GM21723 (cell line): Measurements from ENCODE around the gene SYTL3.
"Not testable (repeated sequence)": the region's sequence is repeated elsewhere in the genome, so short reads cannot be mapped to it uniquely, and the experiment has no call there.

Experiments used
- ATAC-seq: cut with Tn5 transposase; IDR thresholded peaks from one replicate; pipeline ENCODE4 v1.9.1; 2021; ENCODE audit warnings: mild to moderate bottlenecking, moderate library complexity; ENCODE audit not compliant: unreplicated experiment

SYTL3 gene

DNA sequence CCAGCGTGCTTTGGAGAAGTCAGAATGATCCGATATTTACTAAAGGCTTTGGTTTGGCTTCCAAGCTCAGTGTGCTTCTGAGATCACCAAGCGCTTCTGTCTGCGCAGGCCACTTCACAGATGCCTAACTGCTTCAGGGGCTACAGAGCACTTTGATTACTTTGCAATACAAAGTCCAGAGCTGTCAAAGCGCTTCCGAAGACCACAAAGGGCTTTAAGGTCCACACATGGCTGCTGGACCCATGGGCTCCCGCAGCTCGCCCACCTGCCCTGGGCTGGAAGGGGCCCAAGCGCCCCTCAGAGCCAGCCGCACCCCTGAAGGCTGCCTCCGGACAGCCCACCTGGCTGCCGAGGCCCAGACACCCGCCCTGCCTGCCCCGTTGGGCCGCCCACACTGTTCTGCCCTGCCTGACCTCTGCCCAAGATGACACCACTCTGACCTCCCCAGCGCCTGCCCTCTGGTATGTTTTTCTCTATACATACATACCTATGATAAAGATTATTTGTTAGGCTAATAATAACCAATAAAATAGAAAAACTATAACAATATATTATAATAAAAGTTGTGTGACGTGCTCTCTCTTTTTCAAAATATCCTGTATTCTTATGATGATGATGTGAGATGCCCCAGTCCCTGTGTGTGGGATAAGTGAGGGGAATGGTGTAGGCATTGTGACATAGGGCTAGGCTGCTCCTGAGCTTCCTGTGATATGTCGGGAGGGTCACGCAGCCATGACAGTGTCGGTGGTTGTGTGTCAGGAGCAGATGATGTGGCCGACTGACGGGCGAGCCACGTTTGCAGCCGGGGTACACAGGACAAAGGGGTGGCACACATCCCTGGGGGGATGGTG lies 27.9 kb upstream of the SYTL3 start:
- no peak for ATAC-seq

DNA sequence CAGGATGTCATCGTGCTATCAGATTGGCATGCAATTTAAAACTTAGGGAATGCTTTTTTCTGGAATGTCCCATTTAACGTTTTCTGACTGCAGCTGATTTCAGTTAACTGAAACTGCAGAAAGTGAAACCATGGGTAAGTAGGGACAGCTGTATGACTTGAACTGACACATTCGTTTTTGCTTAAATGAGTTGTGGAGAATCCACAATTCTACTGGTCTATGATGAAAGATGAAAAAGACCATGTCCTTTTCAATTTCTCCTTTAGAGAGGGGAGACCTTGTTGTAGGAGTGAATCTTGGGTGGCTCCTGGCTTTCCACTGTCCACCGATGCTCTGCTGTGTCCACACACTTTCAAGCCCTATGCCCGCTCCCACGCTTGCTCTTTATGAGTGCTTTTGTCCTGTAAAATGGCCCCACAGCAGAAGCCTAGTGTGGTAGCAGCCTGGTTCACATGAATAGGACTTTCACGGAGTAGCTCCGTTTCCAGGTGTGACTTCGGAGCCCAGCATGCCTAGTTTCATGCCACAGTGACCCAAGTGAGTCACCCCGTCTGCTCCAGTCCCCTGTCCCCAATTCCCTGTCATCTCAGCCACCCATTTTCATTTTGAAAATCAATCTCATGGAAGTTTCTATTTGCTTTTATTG lies 27.2 kb upstream of the SYTL3 start:
- ATAC-seq, result no peak

DNA sequence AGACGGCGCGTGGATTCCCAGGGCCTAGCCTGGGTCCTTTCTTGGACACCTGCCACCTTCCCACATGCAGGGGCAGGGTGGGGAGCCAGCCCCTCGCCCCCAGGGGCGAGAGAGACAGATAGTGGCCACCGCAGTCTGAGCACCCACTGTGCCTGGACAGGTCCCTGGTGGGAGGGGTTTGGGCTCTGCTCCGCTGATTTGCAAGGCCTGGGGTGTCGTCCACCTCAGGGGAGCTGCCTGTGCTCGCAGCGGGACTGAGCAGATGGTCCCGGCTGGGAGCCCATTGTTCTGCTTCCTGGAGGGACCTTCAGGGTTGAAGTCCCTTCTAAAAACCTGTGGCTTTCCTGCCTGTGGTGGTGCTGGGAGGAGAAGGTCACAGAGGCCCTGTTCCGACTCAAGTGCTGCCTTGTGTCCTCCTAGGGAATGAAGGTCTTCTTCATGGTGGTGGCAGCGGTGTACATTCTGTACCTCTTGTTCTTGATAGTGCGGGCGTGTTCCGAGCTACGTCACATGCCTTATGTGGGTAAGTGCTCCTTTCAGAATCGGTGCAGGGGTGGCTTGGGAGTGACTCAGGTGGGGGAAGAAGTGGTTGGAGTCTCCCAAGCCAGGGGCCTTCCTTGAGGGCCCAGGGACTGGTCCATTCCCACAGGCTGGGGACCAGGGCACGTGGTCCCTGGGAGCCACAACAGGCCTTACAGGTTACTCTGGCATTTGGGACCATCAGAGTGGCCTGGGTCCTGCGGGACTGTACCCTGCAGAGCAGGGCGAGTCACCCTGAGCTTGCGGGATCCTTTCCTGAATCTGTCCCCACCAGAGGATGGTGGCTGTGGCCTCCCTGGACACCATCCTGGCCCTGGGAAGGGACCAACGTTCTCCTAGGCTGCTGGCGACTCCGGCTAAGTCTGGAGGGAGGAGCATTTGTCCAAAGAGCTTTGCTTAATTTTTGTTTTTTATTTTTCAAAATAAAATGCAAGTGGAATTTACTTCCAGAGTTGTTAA lies 24.9 kb upstream of the SYTL3 start:
- no peak for ATAC-seq

DNA sequence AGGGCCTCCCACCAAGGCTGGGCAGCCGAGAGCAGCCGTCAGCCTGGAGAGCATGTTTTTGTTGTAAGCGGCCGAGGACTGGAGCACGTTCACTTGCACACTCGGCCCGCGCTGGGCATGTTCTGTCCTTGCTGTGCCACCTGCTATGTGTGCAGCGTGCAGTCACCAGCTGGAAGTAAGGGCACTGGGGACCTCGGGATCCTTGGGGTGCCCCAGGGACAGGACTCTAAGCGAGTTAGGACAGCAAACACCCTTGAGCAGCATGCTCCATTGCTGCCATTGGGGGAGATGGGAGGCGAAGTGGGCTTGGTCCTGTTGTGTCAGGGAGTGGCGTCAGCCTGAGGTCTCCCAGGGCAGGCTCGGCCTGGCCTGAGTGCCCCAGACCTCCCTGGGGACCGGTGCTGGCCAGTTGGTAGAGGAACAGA lies 24.0 kb upstream of the SYTL3 start:
- no peak for ATAC-seq

DNA sequence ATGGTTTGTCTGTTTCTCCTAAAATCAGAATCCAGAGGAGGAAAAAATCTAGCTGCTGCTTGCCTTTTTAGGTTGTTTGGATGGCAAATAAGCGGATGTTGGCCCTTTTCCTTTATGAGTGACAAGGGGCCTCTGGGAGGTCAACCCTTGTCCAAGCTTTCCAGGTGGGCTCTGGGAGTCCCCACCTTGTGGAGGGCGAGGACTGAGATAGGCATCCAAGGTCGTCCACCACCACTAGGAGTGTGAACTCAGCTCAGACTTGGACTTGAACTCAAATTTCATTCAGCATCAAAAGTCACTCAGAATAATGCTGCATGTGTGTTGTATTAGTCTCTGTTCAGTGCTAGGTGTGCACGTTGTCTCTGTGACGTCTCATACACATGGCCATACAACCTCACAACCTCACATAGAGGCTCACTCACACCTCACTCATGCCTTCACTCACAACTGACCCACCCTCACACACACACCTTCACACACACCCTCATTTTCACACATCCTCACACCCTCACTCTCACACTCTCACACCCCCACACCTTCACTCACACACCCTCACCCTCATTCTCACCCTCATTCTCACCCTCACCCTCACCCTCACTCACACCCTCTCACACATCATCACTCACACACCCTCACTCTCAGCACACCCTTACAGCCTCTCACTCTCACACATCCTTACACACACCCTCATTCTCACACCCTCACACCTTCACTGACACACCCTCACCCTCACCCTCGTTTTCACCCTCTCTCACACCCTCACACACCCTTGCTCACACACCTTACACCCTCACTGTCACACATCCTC lies 23.3 kb upstream of the SYTL3 start:
- no peak for ATAC-seq

DNA sequence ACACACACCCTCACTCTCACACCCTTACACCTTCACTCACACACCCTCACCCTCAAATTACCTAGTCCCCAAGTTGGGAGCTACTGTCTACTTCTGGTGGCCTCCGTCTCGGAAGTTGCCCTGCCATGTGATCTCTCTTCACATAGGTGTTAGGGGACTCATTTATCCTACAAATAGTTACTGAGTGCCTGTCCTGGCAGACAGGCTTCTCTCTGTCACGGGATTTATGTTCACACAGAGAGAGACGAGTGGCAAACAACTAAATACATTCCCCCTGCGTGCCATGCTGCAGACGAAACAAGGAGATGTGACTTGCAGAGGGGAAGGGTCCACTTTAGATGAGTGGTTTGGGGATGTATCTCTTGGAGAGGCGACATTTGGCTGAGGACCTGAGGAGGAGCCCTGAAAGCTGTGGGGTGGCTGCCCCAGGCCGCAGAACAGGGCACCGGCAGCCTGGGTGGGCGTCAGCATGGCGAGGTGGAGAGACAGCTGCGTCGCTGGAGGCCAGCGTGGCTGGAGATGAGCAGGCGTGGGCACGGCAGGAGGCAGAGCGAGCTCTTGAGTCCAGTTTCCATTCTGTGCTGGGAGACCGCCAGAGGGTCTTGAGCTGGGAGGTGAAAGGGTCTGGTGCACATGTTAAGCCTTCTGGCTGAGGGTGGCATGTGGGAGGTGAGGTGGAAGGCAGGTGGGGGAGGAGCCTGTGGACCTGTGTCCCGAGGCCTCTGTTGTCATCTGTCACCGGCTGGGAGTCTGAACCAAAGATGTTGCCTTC lies 22.5 kb upstream of the SYTL3 start:
- no peak for ATAC-seq

DNA sequence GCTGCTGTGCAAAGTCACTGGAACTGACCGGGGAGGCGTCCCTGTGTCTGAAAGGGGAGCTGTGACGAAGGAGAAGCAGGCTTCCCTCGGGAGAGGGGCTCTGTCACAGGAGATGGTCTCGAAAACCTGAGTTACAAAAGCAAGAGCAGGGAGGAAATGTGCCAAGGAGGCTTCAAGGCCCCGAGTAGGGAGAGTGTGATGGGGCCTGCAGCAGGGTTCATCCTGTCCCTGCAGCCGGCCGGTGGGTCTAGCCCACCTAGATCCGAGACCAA lies 22.0 kb upstream of the SYTL3 start:
- ATAC-seq, result no peak

DNA sequence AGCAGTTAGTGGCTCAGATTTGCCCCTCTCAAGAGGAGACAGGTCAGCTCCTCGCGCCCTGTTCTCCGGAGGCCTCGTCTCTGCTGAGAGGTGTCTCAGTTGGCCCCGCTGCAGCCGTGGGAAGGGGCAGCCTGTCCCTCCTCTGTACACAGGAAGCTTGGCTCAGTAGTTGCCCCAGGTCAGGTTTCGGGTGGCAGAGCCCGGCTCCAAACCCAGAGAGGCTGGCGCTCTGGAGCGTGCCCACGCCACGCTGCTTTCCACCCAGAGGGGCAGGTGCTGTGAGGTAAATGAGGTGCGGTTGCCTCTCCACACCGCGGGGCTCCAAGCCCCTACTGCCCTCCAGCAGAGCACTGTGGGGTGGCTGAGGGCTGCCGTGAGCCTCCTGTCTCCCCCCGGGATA lies 21.3 kb upstream of the SYTL3 start:
- no peak for ATAC-seq

DNA sequence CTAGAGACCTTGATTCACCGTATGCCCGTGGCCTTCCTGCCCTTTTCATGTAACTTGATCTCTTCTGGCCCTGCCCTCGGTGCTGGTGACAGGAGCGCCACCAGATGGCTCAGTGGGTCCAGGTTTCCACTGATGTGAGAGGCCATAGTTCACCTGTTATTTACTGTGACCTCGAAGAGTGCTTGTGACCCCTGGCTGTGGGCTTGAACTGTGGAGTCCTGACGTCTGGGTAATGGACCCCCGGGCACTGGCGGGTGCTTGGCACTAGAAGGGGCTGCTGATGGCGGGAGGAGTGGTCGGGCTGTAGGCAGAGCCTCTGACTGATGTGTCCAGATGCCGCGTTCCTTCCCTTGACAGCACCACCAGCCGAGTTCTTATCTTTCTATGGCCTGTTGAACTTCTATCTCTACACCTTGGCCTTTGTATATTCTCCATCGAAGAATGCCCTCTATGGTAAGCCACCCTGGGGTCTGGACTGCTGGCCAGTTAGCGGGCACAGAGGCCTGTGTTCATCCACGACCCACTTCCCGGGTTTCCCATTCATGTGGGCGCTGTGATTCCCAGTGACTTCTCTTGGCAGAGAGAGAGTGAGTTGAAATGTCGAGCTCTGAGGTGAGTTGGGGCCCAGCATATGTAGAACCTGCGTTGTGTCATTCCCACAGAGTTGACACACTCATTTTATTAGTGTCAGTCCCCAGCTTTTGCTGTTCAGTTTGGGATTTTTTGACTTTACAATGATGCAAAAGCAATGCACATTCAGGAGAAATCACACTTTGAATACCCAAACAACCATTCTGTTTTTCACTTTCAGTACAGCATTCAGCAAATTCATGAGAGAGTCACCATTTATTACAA lies 20.3 kb upstream of the SYTL3 start:
- ATAC-seq, result no peak

DNA sequence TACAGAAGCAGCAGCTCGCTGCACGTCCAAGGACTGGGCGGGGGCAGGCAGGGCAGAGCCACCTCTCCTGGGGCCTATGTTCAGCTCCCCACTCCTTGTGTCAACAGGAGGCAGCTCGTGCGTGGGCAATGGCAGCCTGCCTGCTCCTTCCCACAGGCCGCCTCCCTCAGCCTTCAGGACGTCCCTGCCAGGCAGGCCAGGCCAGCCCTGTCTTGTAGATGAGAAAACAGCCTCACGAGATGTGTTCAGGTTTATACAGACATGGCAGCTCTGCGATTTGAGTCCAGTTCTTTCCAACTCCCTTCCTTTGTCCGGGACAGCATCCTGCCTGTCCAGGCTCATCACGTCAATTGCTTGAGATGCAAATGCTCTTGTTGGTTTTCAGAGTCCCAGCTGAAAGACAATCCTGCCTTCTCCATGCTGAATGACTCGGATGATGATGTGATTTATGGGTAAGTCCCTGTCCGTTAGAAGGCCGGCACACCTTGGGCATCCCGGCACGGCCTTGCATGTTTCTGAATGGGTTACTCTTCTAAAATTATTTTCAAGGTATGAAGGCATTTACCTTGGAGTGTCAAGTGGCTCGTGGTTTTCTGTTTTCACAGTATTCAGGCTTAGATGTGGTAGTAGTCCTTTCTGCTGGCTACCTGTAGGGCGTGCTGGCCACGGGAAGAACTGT lies 18.8 kb upstream of the SYTL3 start:
- no peak for ATAC-seq

DNA sequence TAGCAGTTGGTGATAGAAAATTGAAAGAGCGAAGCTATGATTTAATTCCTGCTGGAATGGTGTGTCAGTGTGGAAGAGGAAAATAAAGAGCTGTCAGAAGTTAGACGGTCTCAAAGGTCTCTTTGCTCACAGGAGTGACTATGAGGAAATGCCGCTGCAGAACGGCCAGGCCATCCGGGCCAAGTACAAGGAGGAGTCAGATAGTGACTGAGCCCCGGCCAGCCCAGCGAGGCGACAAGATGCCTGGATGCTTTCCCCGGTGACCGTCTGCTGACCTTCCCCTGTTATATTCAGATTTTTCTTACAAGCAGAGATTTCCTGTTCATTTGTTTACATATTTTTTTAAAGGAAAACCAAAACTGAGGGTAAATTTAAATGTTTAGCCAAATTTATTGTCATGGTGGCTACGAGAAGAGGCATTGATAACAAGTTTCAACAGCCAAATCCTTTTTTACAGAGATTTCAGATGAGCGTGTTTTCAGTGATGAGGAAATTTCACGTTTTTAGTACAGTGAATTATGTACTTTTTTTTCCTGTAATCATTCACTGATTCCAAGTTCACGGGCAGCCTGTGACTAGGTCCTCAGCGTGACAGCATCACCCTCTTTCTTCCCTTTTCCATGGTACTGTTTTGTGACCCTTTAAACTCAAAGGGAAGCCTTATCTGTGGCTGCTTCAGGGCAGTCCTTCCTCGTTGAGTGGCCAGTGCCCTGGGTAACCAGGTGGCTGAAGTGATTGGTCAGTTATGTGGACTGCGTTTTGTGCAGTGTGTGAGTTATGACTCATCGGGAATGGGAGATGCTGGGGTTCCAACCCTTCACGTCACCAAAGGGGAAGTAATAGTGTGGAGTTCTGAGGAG lies 17.9 kb upstream of the SYTL3 start:
- ATAC-seq, result no peak

DNA sequence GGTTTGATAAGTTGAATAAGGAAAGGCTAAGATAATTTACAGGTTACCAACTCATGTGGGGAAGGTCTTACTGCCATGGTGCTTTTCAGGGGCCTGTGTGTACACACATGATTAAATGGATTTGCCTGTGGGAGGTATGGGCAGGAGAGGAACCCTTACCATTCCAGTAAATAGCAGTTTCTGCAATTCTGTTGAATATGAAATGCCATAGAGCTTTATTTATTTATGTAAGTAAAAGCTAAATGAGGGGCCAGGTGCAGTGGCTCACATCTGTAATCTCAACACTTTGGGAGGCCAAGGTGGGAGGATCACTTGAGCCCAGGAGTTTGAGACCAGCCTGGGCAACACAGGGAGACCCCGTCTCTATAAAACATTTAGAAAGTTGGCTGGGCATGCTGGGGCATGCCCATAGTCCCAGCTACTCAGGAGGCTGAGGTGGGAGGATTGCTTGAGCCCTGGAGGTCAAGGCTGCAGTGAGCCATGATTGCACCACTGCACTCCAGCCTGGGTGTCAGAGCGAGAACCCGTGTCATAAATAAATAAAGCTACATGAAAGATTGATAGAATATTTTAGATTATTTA lies 17.2 kb upstream of the SYTL3 start:
- ATAC-seq, result not testable (repeated sequence)

DNA sequence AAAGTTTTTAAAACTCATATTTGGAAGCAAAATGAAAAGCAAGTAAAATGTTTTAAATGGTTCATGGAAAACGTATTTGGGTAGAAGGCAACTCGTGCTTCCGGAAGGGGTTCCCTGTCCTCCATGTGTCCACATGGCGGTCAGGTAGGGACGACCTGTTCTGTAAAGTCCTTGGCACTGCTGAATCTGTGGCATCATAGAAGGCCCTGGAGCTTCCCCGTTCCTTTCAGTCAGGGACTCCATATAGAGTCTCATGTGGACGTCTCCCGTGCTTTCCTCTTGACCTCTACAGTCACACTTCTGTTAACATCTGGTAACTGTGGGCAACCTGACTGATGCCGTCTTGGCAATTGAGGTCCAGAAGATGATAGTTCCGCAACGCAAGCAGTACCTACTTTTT lies 16.7 kb upstream of the SYTL3 start:
- no peak for ATAC-seq

DNA sequence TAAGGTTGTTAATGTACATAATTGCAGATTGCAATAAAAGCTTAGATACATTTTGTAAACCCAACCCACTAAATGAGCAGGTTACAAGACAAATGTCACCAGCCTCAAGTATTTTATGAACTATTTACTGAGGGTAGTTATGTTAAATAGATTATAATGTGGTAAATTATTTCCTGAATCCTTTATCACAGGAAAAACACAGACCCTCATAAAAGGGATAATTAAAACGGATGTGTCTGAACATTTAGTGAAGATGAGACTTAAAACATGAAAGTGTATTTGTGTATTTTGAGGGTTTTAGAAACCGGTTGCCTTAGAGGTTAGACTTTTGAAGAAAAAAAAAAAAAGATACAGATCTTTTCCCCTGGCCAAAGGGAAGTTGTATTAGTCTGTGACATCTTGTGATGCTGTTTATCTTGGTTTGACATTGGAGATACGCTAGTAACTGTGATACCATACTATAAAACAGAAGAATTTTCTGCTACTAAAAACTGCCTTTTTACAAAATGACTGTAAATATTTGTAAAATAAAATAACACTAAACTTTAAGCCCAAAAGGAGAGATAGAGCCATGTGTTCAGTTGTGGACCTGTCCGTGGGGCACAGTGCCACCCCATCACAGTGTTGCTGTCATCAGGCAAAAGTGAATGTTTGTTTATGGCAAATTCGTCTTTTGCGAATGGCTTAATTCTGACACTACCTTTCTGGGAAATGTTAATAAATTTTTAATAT lies 15.0 kb upstream of the SYTL3 start:
- ATAC-seq, result no peak

DNA sequence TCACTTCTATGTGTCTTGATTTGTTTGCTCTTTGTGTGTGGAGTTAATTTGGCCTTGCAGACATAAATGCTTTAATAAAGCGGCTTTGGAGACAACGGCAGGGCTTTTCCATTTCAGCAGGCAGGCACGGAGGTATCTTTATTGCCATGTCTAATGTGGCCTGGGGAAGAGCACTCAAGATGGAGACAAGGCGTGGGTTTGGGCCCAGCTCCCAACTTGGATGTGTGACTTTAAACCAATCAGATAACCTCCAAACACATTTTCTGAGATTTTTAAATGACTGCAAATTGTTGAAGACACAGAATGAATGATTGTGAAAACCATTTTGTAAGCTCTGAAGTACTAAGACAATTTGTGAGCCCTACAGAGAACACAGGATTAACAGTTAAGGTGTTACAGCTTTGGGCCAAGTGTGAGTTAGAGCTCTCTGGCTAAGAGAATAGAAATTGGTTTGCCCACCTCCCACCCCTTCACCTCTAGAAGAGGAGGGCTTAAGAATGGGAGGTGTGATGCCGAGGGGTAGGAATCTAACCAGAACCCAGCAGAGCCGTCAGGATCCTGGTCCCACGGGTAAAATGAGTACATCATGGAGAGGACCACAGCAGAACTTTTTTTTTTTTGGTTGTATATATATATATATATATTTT lies 14.3 kb upstream of the SYTL3 start:
- ATAC-seq, result no peak

DNA sequence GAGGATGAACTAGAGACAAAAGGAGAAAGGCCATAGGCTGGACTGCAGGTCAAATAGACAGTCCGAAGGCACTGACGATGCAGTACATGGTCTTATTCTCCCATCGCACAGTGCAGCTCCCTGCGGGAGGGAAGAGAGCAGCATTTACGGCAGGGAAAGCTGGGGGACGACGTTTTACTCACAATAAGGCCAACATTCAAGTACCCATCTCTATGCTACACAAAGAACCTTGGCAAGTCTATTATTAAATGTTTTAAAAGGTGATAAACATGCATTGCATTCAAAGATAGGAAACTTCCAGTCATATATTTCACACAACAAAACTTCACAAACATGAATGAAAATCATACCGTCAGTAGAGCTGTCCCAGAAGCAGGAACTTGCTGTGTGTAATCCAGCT lies 13.1 kb upstream of the SYTL3 start:
- ATAC-seq, result no peak
